Hepatocyte (in vitro differentiated cells): ENCODE measurements around the gene IGFL2. TPM values are rescaled to one million over a fixed set of nuclear protein-coding genes. Genes with fewer than 3 reads are reported as not detected.
"Not testable (repeated sequence)": the region's sequence is repeated elsewhere in the genome, so short reads cannot be mapped to it uniquely, and the experiment has no call there.

ENCODE experiments used
- DNase-seq: peaks from one replicate; pipeline ENCODE4 v3.0.0-alpha.2; 2016; ENCODE audit warnings: low spot score
- H2AFZ ChIP-seq: fragments of 200-600 bp; sonication (generic); 2 replicates; pipeline ENCODE4 v1.6.0; 2016; ENCODE audit warnings: antibody characterized with exemption, mild to moderate bottlenecking
- H3K27ac ChIP-seq: fragments of 200-600 bp; sonication (generic); 2 replicates; pipeline ENCODE4 v1.5.1; 2016; ENCODE audit warnings: mild to moderate bottlenecking
- H3K27me3 ChIP-seq: fragments of 200-600 bp; sonication (generic); 2 replicates; pipeline ENCODE4 v1.6.1; 2016
- H3K36me3 ChIP-seq: fragments of 200-600 bp; sonication (generic); replicated peaks from 2 replicates; pipeline ENCODE4 v1.5.1; 2016; ENCODE audit warnings: low read depth; ENCODE audit not compliant: insufficient read depth
- H3K4me1 ChIP-seq: fragments of 200-600 bp; sonication (generic); 2 replicates; pipeline ENCODE4 v1.5.1; 2016; ENCODE audit warnings: mild to moderate bottlenecking, moderate library complexity; ENCODE audit not compliant: insufficient read depth
- H3K4me2 ChIP-seq: fragments of 200-600 bp; sonication (generic); 2 replicates; pipeline ENCODE4 v1.6.0; 2016
- H3K4me3 ChIP-seq: fragments of 200-600 bp; sonication (generic); 2 replicates; pipeline ENCODE4 v1.5.1; 2016; ENCODE audit warnings: mild to moderate bottlenecking
- H3K79me2 ChIP-seq: fragments of 200-600 bp; sonication (generic); 2 replicates; pipeline ENCODE4 v1.6.0; 2017; ENCODE audit warnings: mild to moderate bottlenecking
- H3K9me2 ChIP-seq: fragments of 200-600 bp; sonication (generic); replicated peaks from 2 replicates; pipeline ENCODE4 v1.6.0; 2017; ENCODE audit warnings: mild to moderate bottlenecking; ENCODE audit not compliant: insufficient read depth
- H3K9me3 ChIP-seq: fragments of 200-600 bp; sonication (generic); 2 replicates; pipeline ENCODE4 v1.5.1; 2016; ENCODE audit warnings: low read depth, mild to moderate bottlenecking
- H4K20me1 ChIP-seq: fragments of 200-600 bp; sonication (generic); 2 replicates; pipeline ENCODE4 v1.6.0; 2016; ENCODE audit warnings: mild to moderate bottlenecking; ENCODE audit not compliant: insufficient read depth, poor library complexity, severe bottlenecking
- CTCF ChIP-seq: fragments of 200-600 bp; sonication (generic); IDR thresholded peaks from 2 replicates; pipeline ENCODE4 v1.5.1; 2016; ENCODE audit warnings: antibody characterized with exemption, mild to moderate bottlenecking; ENCODE audit not compliant: poor library complexity
- EZH2 ChIP-seq: fragments of 200-600 bp; sonication (generic); IDR thresholded peaks from 2 replicates; pipeline ENCODE4 v1.6.1; 2016; ENCODE audit warnings: antibody characterized with exemption, mild to moderate bottlenecking, borderline replicate concordance
- EZH2phosphoT487 ChIP-seq: fragments of 200-600 bp; sonication (generic); IDR thresholded peaks from one replicate; pipeline ENCODE4 v1.6.1; 2018; ENCODE audit warnings: antibody characterized with exemption, mild to moderate bottlenecking, low read depth, moderate library complexity; ENCODE audit not compliant: unreplicated experiment, severe bottlenecking
- WGBS: methylation state at CpG from one replicate; pipeline ENCODE4 v1.1.6; 2016; ENCODE audit warnings: low lambda C conversion rate; ENCODE audit errors: missing lambda C conversion rate; 5-methylcytosine and 5-hydroxymethylcytosine counted together
- polyA plus RNA-seq: library from polyadenylated mRNA; unstranded; fragments of >200 nt; fragmentation: Nextera tagmentation; extraction: Ambion mirVana; gene quantifications from 2 replicates; pipeline ENCODE4 v1.2.1, GENCODE V29; 2016
- total RNA-seq: library from RNA; depleted of rRNA; stranded (reverse); fragments of >200 nt; gene quantifications from 2 replicates; pipeline ENCODE4 v1.2.3, GENCODE V29; 2014

Gene IGFL2
- total and polyA plus RNA-seq, 2 experiments from 2014 or later: 15.2 to 22.9 TPM

GRCh38 chr19:46193678-46194077 is 45.6 kb downstream of the IGFL2 start:
- no peaks in the 10 kb centered on the region for H4K20me1 ChIP-seq
- no peaks in the 10 kb centered on the region for H3K9me2 ChIP-seq
- no peak overlapping the region for H3K4me2 ChIP-seq
- DNase-seq: no peak
- H3K4me1 ChIP-seq: peaks cover 12% of the 10 kb centered on the region
- 82% methylated on average over 4 of the region's 4 CpGs for WGBS
- no peaks in the 10 kb centered on the region for H3K79me2 ChIP-seq
- peak overlapping the region; percentile 61 for H3K27ac ChIP-seq
- TF ChIP-seq CTCF: no peak
- no peak for TF ChIP-seq EZH2phosphoT487
- no peak for TF ChIP-seq EZH2
- H3K4me3 ChIP-seq: no peak overlapping the region
- no peaks in the 10 kb centered on the region for H3K36me3 ChIP-seq
- peaks cover 8% of the 10 kb centered on the region for H3K27me3 ChIP-seq
- H2AFZ ChIP-seq: no peak overlapping the region
- no peaks in the 10 kb centered on the region for H3K9me3 ChIP-seq

DNA sequence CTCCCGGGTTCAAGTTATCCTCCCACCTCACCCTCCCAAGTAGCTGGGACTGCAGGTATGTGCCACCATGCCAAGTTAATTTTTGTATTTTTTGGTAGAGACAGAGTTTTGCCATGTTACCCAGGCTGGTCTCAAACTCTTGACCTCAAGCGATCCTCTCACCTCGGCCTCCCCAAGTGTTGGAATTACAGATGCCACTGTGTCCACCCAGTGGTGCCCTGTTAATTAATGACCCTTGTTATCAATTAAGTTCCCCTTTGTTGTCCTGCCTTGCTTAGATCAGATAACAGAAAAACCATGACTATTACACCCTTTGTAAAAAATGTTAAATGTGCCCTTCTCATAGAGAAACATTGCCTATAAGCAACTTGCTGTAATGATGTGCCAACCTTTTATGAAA is 47.1 kb downstream of the IGFL2 start:
- Histone ChIP-seq H3K27me3 (peaks cover 8% of the 10 kb centered on the region), H4K20me1 (no peaks in the 10 kb centered on the region), H3K27ac (no peak overlapping the region), H3K9me2 (no peaks in the 10 kb centered on the region), H3K4me1 (peaks cover 7% of the 10 kb centered on the region), H3K79me2 (no peaks in the 10 kb centered on the region), H3K4me2 (no peak overlapping the region), H3K9me3 (no peaks in the 10 kb centered on the region), H3K4me3 (no peak overlapping the region), H3K36me3 (no peaks in the 10 kb centered on the region), H2AFZ (no peak overlapping the region)
- TF ChIP-seq EZH2phosphoT487 (no peak), CTCF (no peak), EZH2 (no peak)
- WGBS: 89% methylated on average over 3 of the region's 3 CpGs
- no peak for DNase-seq

GRCh38 chr19:46195919-46196318 is 47.9 kb downstream of the IGFL2 start:
- not testable (repeated sequence) for DNase-seq, H3K27me3 ChIP-seq, H3K27ac ChIP-seq, H3K4me2 ChIP-seq, H3K9me3 ChIP-seq, H3K4me3 ChIP-seq, H4K20me1 ChIP-seq, H3K4me1 ChIP-seq, H3K79me2 ChIP-seq, H3K36me3 ChIP-seq, H3K9me2 ChIP-seq, H2AFZ ChIP-seq
- 95% methylated on average over 5 of the region's 7 CpGs for WGBS

DNA sequence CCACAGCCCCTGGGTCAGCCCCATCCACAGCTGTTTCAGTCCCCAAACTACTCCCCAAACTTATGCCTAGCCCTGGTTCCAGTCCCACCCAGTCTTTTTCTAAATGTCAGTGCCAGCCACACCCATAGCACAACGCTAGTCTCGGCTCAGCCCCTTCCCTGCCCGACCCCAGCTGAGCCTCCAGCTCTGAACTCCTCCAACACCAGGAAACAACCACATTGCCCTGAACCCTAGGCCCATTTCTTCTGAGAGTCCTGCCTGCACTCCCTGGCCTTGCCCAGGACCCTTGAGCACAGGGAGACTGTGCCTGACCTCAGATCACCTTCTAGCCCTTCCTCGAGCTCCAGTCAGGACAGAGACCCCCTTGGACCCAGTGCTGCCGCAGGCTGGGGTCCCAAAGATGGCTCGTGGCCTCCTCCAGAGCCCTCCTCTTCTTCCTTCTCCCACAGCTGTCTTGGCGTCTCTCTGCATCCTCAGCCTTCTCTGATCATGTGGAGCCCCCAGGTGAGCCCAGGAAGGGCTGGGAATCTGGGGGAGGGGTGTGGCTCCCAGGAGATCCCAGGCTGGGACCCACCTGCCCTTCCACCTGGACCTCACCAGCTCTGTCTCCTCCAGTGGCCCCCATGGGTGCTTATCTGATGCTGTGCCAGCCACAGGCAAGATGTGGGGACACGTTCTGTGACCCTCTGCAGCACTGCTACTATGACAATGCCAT is 48.5 kb downstream of the IGFL2 start:
- Histone ChIP-seq H3K9me3 (no peaks in the 10 kb centered on the region), H3K27me3 (peaks cover 8% of the 10 kb centered on the region), H3K79me2 (no peaks in the 10 kb centered on the region), H3K9me2 (no peaks in the 10 kb centered on the region), H3K36me3 (no peaks in the 10 kb centered on the region), H3K4me1 (peaks cover 7% of the 10 kb centered on the region), H3K27ac (no peak overlapping the region), H3K4me2 (no peak overlapping the region), H3K4me3 (no peak overlapping the region), H2AFZ (no peak overlapping the region), H4K20me1 (no peaks in the 10 kb centered on the region)
- WGBS: 86% methylated on average over 8 of the region's 8 CpGs
- TF ChIP-seq EZH2 (no peak), EZH2phosphoT487 (no peak), CTCF (no peak)
- no peak for DNase-seq
